ENCODE results near the gene DCUN1D4.

- peak; percentile 58; the same call in 1 of the 2 replicates for TF ChIP-seq E2F5 (CRISPR knock-in tag; IDR thresholded peaks at IDR 0.05)
- TF ChIP-seq CTCF (IDR thresholded peaks at IDR 0.05) = no peak
- TF ChIP-seq ESRRA (CRISPR knock-in tag; IDR thresholded peaks at IDR 0.05; ENCODE audit: borderline replicate concordance) = no peak
- peak; percentile 86 for TF ChIP-seq USF1 (CRISPR knock-in tag; IDR thresholded peaks at IDR 0.05)
Measured at GRCh38 chr4:51844153-51845054, 1.5 kb downstream of the DCUN1D4 start.

All from WTC11 (cell line).